Adrenal gland (tissue), 12 donors: ENCODE measurements around the gene SPAG6. TPM values are rescaled to one million over a fixed set of nuclear protein-coding genes. Genes with fewer than 3 reads are reported as not detected.

Experiments
- DNase-seq, 7 donors: peaks; one replicate each; pipeline ENCODE4 v3.0.0-alpha.2; 2019 to 2020
- H3K27ac ChIP-seq, 5 donors: fragments of 200-600 bp; sonication (generic) in 4 of 5; 1 replicate in 3 of 5; 2 replicates in 2 of 5; pipeline versions ENCODE4 v1.5.1 to v1.8.0; 2016 to 2020; ENCODE audit warnings: mild to moderate bottlenecking in 1 of 5
- H3K27me3 ChIP-seq: fragments of 200-600 bp; 2 replicates; pipeline ENCODE4 v1.8.0; 2021
- H3K36me3 ChIP-seq, 2 donors: fragments of 200-600 bp; replicated peaks in 1 of 2; 1 replicate in 1 of 2; 2 replicates in 1 of 2; pipeline versions ENCODE4 v1.5.1 to v1.8.0; 2018 to 2022
- H3K4me1 ChIP-seq, 2 donors: fragments of 200-600 bp; replicated peaks in 1 of 2; 1 replicate in 1 of 2; 2 replicates in 1 of 2; pipeline versions ENCODE4 v1.5.1 to v1.8.0; 2018 to 2021
- H3K4me3 ChIP-seq, 4 donors: fragments of 200-600 bp; sonication (generic) in 3 of 4; one replicate each; pipeline ENCODE4 v1.5.1; 2016 to 2018
- H3K9me3 ChIP-seq, 3 donors: fragments of 200-600 bp; sonication (generic) in 1 of 3; replicated peaks in 1 of 3; 1 replicate in 2 of 3; 2 replicates in 1 of 3; pipeline versions ENCODE4 v1.5.1 to v1.8.0; 2016 to 2021
- CTCF ChIP-seq, 6 experiments: fragments of 450-650 bp in 4 of 6; fragments of 200-600 bp in 2 of 6; sonication (generic) in 1 of 6; IDR thresholded peaks; 1 replicate in 5 of 6; 2 replicates in 1 of 6; pipeline versions ENCODE4 v1.5.1 to v1.8.0; 2016 to 2021; ENCODE audit warnings: antibody characterized with exemption in 6 of 6, mild to moderate bottlenecking in 2 of 6, moderate library complexity in 1 of 6
- POLR2A ChIP-seq, 2 donors: fragments of 450-650 bp; IDR thresholded peaks; one replicate each; pipeline ENCODE4 v1.6.1; 2017; ENCODE audit warnings: antibody characterized with exemption in 2 of 2, mild to moderate bottlenecking in 2 of 2, moderate library complexity in 1 of 2
- WGBS, 4 donors: extraction: QIAGEN DNeasy Blood & Tissue Kit in 2 of 4; methylation state at CpG; one replicate each; pipeline versions ENCODE4 v1.1.5 to v1.1.7; 2013 to 2017; 5-methylcytosine and 5-hydroxymethylcytosine counted together
- intact Hi-C, 2 donors: fragments of 100-400 bp; cut with DNase I; formaldehyde crosslinking; loops; one replicate each; pipeline versions ENCODE4 v1.14.1 to v1.15.0; 2022 to 2023
- polyA plus RNA-seq, 3 donors: library from polyadenylated mRNA; stranded (reverse); fragments of 200-250 nt in 2 of 3; fragments of 350-450 nt in 1 of 3; fragmentation: Illumina TruSeq in 1 of 3; extraction: RNeasy Lipid Tissue Mini Kit (QIAGEN cat#74804) in 1 of 3; gene quantifications; one replicate each; pipeline ENCODE4 v1.2.3, GENCODE V29; 2013 to 2014
- total RNA-seq, 9 donors: library from RNA; depleted of rRNA in 4 of 9; stranded (reverse); fragments of >200 nt in 4 of 9; fragments of 120-200 nt in 1 of 9; fragmentation: NEBNext Ultra II Directional in 1 of 9; extraction: Animal tissue kit (Norgen Biotek cat#: 25700) in 1 of 9; gene quantifications; one replicate each; pipeline versions ENCODE4 v1.1.0 to v1.2.4, GENCODE V29; 2013 to 2023
- donor health status: healthy with polysubstance abuse.
- donor health status: Bipolar disorder and iron deficiency.
- donor health status: DM: yes; HTN: yes; CAD: no.
- donor health status: DM: no; HTN: no; CAD: no.
- donor health status: DM: no; HTN: no; CAD: no.
- donor health status: DM: yes; HTN: yes; CAD: no.

Gene SPAG6
- total and polyA plus RNA-seq, 12 donors = 0.07 to 0.46 (median 0.11) TPM; not detected in 9

- no peak overlapping the region for H3K27ac ChIP-seq
- H3K4me3 ChIP-seq = peak overlapping the region in 2 of 4 donors; percentile 36 to 69
- H3K36me3 ChIP-seq = no peaks in the 10 kb centered on the region
- H3K4me1 ChIP-seq = peaks cover 25 to 53% of the 10 kb centered on the region in 2 donors
- intact Hi-C loops = no loop called here
- WGBS, 4 donors = 66 to 74% (median 70%) methylated on average over 5 of the region's 5 CpGs
- no peaks in the 10 kb centered on the region for H3K9me3 ChIP-seq
- H3K27me3 ChIP-seq = no peaks in the 10 kb centered on the region
- no peak for DNase-seq
- TF ChIP-seq CTCF (IDR thresholded peaks at IDR 0.05) = no peak
- no peak for TF ChIP-seq POLR2A (IDR thresholded peaks at IDR 0.05)
These were observed 22.6 kb upstream of the SPAG6 start for GRCh38 chr10:22322641-22323160.

GRCh38 chr10:22323538-22324305 lies 21.6 kb upstream of the SPAG6 start:
- 90 to 96% (median 92%) methylated on average over 5 of the region's 5 CpGs for WGBS, 4 donors
- H3K4me1 ChIP-seq = peaks cover 25 to 44% of the 10 kb centered on the region in 2 donors
- H3K27ac ChIP-seq = no peak overlapping the region
- no peak overlapping the region for H3K4me3 ChIP-seq
- TF ChIP-seq CTCF (IDR thresholded peaks at IDR 0.05) = no peak
- no peak for TF ChIP-seq POLR2A (IDR thresholded peaks at IDR 0.05)
- H3K36me3 ChIP-seq = peaks cover 0 to 4% of the 10 kb centered on the region in 2 donors
- no peak for DNase-seq
- intact Hi-C loops = no loop called here
- H3K27me3 ChIP-seq = no peaks in the 10 kb centered on the region
- H3K9me3 ChIP-seq = no peaks in the 10 kb centered on the region

- peaks cover 25 to 44% of the 10 kb centered on the region in 2 donors for H3K4me1 ChIP-seq
- intact Hi-C loops = no loop called here
These were observed 20.9 kb upstream of the SPAG6 start for GRCh38 chr10:22324413-22324812.

More at GRCh38 chr10:22324413-22324812, 20.9 kb upstream of the SPAG6 start:
- Histone ChIP-seq H3K27ac (no peak overlapping the region), H3K4me3 (no peak overlapping the region), H3K9me3 (no peaks in the 10 kb centered on the region), H3K27me3 (no peaks in the 10 kb centered on the region), H3K36me3 (peaks cover 0 to 11% of the 10 kb centered on the region in 2 donors)
- WGBS, 4 donors = 78 to 86% (median 84%) methylated on average over 4 of the region's 4 CpGs
- DNase-seq = no peak
- no peak for TF ChIP-seq POLR2A (IDR thresholded peaks at IDR 0.05)
- no peak for TF ChIP-seq CTCF (IDR thresholded peaks at IDR 0.05)
